Measurements from ENCODE around the gene SLC35B4. TPM values are rescaled to one million over a fixed set of nuclear protein-coding genes. Genes with fewer than 3 reads are reported as not detected.

SLC35B4 gene, protein sequence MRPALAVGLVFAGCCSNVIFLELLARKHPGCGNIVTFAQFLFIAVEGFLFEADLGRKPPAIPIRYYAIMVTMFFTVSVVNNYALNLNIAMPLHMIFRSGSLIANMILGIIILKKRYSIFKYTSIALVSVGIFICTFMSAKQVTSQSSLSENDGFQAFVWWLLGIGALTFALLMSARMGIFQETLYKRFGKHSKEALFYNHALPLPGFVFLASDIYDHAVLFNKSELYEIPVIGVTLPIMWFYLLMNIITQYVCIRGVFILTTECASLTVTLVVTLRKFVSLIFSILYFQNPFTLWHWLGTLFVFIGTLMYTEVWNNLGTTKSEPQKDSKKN
- total RNA-seq (10 to 100 TPM; 14.3 to 20.0 TPM), polyA plus RNA-seq (ENCODE audit: insufficient read length in 6 of 6) (10 to 100 TPM; 19.8 to 33.1 (median 23.2) TPM)
- long read RNA-seq, donor 1, full-length matches to known transcripts: 10 of 16 reads
- long read RNA-seq, donor 1, partial matches to known transcripts: 6 of 16 reads
- long read RNA-seq, donor 1, other reads (novel, unspliced or antisense): 0 of 16 reads
- long read RNA-seq, donor 2, full-length matches to known transcripts: 9 of 18 reads
- long read RNA-seq, donor 2, partial matches to known transcripts: 9 of 18 reads
- long read RNA-seq, donor 2, other reads (novel, unspliced or antisense): 0 of 18 reads
- long read RNA-seq, donor 3, full-length matches to known transcripts: 3 of 3 reads
- long read RNA-seq, donor 3, partial matches to known transcripts: 0 of 3 reads
- long read RNA-seq, donor 3, other reads (novel, unspliced or antisense): 0 of 3 reads
- long read RNA-seq, donor 4, full-length matches to known transcripts: 12 of 15 reads
- long read RNA-seq, donor 4, partial matches to known transcripts: 1 of 15 reads
- long read RNA-seq, donor 4, other reads (novel, unspliced or antisense): 2 of 15 reads
- long read RNA-seq, donor 5, full-length matches to known transcripts: 4 of 4 reads
- long read RNA-seq, donor 5, partial matches to known transcripts: 0 of 4 reads
- long read RNA-seq, donor 5, other reads (novel, unspliced or antisense): 0 of 4 reads
- long read RNA-seq, donor 6, full-length matches to known transcripts: 5 of 5 reads
- long read RNA-seq, donor 6, partial matches to known transcripts: 0 of 5 reads
- long read RNA-seq, donor 6, other reads (novel, unspliced or antisense): 0 of 5 reads
- long read RNA-seq, donor 7, full-length matches to known transcripts: 3 of 3 reads
- long read RNA-seq, donor 7, partial matches to known transcripts: 0 of 3 reads
- long read RNA-seq, donor 7, other reads (novel, unspliced or antisense): 0 of 3 reads
- long read RNA-seq, donor 8, full-length matches to known transcripts: 10 of 10 reads
- long read RNA-seq, donor 8, partial matches to known transcripts: 0 of 10 reads
- long read RNA-seq, donor 8, other reads (novel, unspliced or antisense): 0 of 10 reads
- long read RNA-seq, donor 9: 0 reads
- long read RNA-seq, donor 10, full-length matches to known transcripts: 8 of 10 reads
- long read RNA-seq, donor 10, partial matches to known transcripts: 1 of 10 reads
- long read RNA-seq, donor 10, other reads (novel, unspliced or antisense): 1 of 10 reads
- long read RNA-seq, donor 11, full-length matches to known transcripts: 7 of 7 reads
- long read RNA-seq, donor 11, partial matches to known transcripts: 0 of 7 reads
- long read RNA-seq, donor 11, other reads (novel, unspliced or antisense): 0 of 7 reads
- long read RNA-seq, donor 12, full-length matches to known transcripts: 4 of 4 reads
- long read RNA-seq, donor 12, partial matches to known transcripts: 0 of 4 reads
- long read RNA-seq, donor 12, other reads (novel, unspliced or antisense): 0 of 4 reads

DNA sequence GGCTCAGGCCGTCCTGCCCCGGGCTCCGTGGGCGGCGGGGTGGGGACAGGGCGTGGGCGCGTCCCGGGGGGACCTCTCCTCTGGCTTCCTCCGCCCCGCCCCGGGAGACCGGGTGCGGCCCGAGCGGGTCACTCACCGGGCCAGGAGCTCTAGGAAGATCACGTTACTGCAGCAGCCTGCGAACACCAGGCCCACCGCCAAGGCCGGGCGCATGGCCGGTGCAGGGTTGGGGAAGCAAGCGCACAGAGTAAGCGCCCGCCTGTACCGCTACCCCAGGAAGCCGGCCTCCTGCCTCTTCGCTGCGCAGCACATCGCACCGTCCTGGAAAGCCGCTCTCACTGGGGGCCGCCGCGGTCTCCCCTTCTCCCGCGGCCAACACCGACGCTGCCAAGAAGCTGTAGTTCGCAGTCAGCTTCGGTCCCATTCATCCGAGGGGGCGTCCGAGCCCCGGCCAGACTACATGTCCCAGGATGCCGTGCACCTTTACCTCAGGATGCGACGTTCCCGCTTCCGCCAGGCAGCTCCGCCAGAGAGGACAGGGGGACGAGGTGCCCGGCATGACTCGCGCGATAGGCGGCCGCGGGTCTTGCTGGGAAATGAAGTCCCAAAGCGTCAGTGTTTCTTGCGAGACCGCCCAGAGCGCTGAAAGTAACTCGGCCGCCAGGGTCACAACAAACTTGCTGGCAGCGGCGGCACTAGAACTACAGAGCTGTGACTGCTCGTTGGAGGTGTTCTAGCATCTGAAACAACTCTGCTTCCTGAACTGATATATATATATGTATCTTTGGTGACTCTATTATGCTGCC lies at the start of gene SLC35B4:
Gene SLC35B4 (minus strand): TSS at position 392 of the 806 bp plus-strand sequence. CDS start 179 bp downstream, at position 213.
- peak; percentile 100 for ATAC-seq
- H3K27ac ChIP-seq: peak within 1 kb of the TSS; percentile 69 to 75
- H3K36me3 ChIP-seq: no peaks in the 10 kb centered on the region
- intact Hi-C loops (cut with DNase I): loop anchor here in 1 of 2 donors (10.0 kb wide), 1 partner anchor 192 kb away; the partner anchor contains the start of gene LRGUK
- no peaks in the 10 kb centered on the region for H3K9me3 ChIP-seq
- DNase-seq: peak; percentile 94 to 98 (median 98)
- peak in 1 of 2 donors; percentile 48 for TF ChIP-seq CTCF (IDR thresholded peaks at IDR 0.05)
- H3K27me3 ChIP-seq: no peaks in the 10 kb centered on the region
- H3K4me1 ChIP-seq: peaks cover 0 to 7% of the 10 kb centered on the region in 2 donors
- H3K4me3 ChIP-seq: peak within 1 kb of the TSS; percentile 63 to 83

GRCh38 chr7:134366481-134366880 lies 49.8 kb upstream of the SLC35B4 start:
- ATAC-seq: no peak
- H3K9me3 ChIP-seq: no peaks in the 10 kb centered on the region
- intact Hi-C loops (cut with DNase I): no loop called here

GRCh38 chr7:134365341-134366054 lies 48.8 kb upstream of the SLC35B4 start:
- no peaks in the 10 kb centered on the region for H3K9me3 ChIP-seq
- no peak overlapping the region for H3K4me3 ChIP-seq
- no peaks in the 10 kb centered on the region for H3K36me3 ChIP-seq
- H3K4me1 ChIP-seq: peaks cover 7 to 14% of the 10 kb centered on the region in 2 donors
- H3K27ac ChIP-seq: no peak overlapping the region
- no peaks in the 10 kb centered on the region for H3K27me3 ChIP-seq
- intact Hi-C loops (cut with DNase I): no loop called here
- no peak for TF ChIP-seq CTCF (IDR thresholded peaks at IDR 0.05)
- DNase-seq (no peak), ATAC-seq (no peak)

More at GRCh38 chr7:134366481-134366880, 49.8 kb upstream of the SLC35B4 start:
- DNase-seq: no peak
- Histone ChIP-seq H3K27ac (no peak overlapping the region), H3K4me3 (no peak overlapping the region), H3K4me1 (peaks cover 7 to 14% of the 10 kb centered on the region in 2 donors), H3K36me3 (no peaks in the 10 kb centered on the region), H3K27me3 (no peaks in the 10 kb centered on the region)
- TF ChIP-seq CTCF (IDR thresholded peaks at IDR 0.05): no peak
